Endodermal cell (in vitro differentiated cells): ENCODE data around the gene FLYWCH1. TPM values are rescaled to one million over a fixed set of nuclear protein-coding genes. Genes with fewer than 3 reads are reported as not detected.
A peak's percentile ranks its signal among the peaks of the same experiment; 100 is the strongest.

ENCODE experiments used
- DNase-seq: peaks from one replicate; pipeline ENCODE4 v3.0.0-alpha.2; 2017
- H3K27ac ChIP-seq: 2 replicates; pipeline ENCODE4 v1.5.1; 2013; ENCODE audit warnings: mild to moderate bottlenecking, low read depth, low read length, moderate library complexity
- H3K27me3 ChIP-seq: 2 replicates; pipeline ENCODE4 v1.6.1; 2013; ENCODE audit warnings: mild to moderate bottlenecking, low read length, moderate library complexity; ENCODE audit not compliant: insufficient read depth, control insufficient read depth, poor library complexity, severe bottlenecking
- H3K36me3 ChIP-seq: 2 replicates; pipeline ENCODE4 v1.7.0; 2013; ENCODE audit warnings: mild to moderate bottlenecking, low read length, moderate library complexity; ENCODE audit not compliant: control insufficient read depth, insufficient read depth
- H3K4me1 ChIP-seq: one replicate; pipeline ENCODE4 v1.7.0; 2013; ENCODE audit warnings: low read length; ENCODE audit not compliant: control insufficient read depth, insufficient read depth
- H3K4me3 ChIP-seq: 2 replicates; pipeline ENCODE4 v1.5.1; 2013; ENCODE audit warnings: mild to moderate bottlenecking, low read length, moderate library complexity
- H3K9ac ChIP-seq: 2 replicates; pipeline ENCODE4 v1.6.1; 2013; ENCODE audit warnings: mild to moderate bottlenecking, low read length, moderate library complexity; ENCODE audit not compliant: poor library complexity, severe bottlenecking; ENCODE audit errors: extremely low read depth
- H3K9me3 ChIP-seq: 2 replicates; pipeline ENCODE4 v1.6.1; 2013; ENCODE audit warnings: mild to moderate bottlenecking, low read length, moderate library complexity; ENCODE audit not compliant: control insufficient read depth
- H3K27ac Mint-ChIP-seq: 2 replicates; pipeline ENCODE4 v1.8.0; 2020; ENCODE audit warnings: mixed read lengths
- H3K27me3 Mint-ChIP-seq: 2 replicates; pipeline ENCODE4 v1.8.0; 2021; ENCODE audit warnings: mild to moderate bottlenecking, mixed read lengths; ENCODE audit not compliant: insufficient read depth
- H3K36me3 Mint-ChIP-seq: 2 replicates; pipeline ENCODE4 v1.8.0; 2020; ENCODE audit warnings: low read depth, mixed read lengths
- H3K4me1 Mint-ChIP-seq: 2 replicates; pipeline ENCODE4 v1.8.0; 2020; ENCODE audit warnings: mixed read lengths
- H3K4me3 Mint-ChIP-seq: 2 replicates; pipeline ENCODE4 v1.8.0; 2020; ENCODE audit warnings: mild to moderate bottlenecking, moderate library complexity, mixed read lengths
- H3K9me3 Mint-ChIP-seq: 2 replicates; pipeline ENCODE4 v1.8.0; 2020; ENCODE audit warnings: mild to moderate bottlenecking, mixed read lengths
- WGBS, 2 experiments: methylation state at CpG; one replicate each; pipeline versions ENCODE4 v1.1.5 to v1.1.7; 2013; ENCODE audit warnings: missing lambda C conversion rate in 2 of 2, mixed read lengths in 1 of 2; ENCODE audit not compliant: insufficient coverage in 1 of 2, insufficient read length in 1 of 2; 5-methylcytosine and 5-hydroxymethylcytosine counted together
- total RNA-seq, 2 donors: library from RNA; stranded (reverse); fragmentation: NEBNext Ultra II Directional in 1 of 2; extraction: Animal tissue kit (Norgen Biotek cat#: 25700) in 1 of 2; gene quantifications; 2 replicates in 1 of 2; 3 replicates in 1 of 2; pipeline ENCODE4 v1.2.1, GENCODE V29; 2021
- TF ChIP-seq, protein P1 (sequence below): fragments of 200-600 bp; sonication (generic); conservative IDR thresholded peaks from 2 replicates; pipeline ENCODE4 v1.5.0; 2021; ENCODE audit warnings: antibody characterized with exemption, mild to moderate bottlenecking

The FLYWCH1 gene
- total RNA-seq, 2 donors from 2014 or later = 20.5 to 33.6 TPM

DNA sequence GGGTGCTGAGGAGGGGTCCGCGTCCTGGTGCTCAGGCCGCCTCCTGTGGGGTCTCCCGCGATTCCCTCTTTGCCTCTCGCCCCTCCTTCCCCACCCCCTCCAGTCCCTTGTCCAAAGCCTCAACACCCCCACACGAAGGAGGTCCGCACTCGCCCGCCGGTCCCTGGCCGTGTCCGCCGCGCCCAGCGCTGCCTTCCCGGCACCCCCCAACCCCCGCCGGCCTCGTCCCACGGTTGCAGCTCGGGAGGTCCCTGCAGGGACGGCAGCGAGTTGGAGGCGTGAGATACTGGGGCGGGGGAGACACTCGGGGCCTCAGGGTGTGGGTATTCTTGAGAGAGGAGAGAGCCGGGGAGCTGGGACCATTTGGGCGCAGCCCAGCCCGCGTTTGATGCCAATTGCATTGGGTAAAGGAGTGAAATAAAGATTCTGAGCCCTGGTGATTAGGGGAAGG, 28.2 kb upstream of the FLYWCH1 start:
- no peaks in the 10 kb centered on the region for H3K36me3 Mint-ChIP-seq
- 2 to 7% methylated on average over 7 to 31 of the region's 31 CpGs for WGBS, 2 experiments
- H3K27ac Mint-ChIP-seq = peak overlapping the region; percentile 66
- no peaks in the 10 kb centered on the region for H3K27me3 ChIP-seq
- no peak overlapping the region for H3K27ac ChIP-seq
- H3K9ac ChIP-seq = peak overlapping the region; percentile 47
- TF ChIP-seq, protein P1, sequence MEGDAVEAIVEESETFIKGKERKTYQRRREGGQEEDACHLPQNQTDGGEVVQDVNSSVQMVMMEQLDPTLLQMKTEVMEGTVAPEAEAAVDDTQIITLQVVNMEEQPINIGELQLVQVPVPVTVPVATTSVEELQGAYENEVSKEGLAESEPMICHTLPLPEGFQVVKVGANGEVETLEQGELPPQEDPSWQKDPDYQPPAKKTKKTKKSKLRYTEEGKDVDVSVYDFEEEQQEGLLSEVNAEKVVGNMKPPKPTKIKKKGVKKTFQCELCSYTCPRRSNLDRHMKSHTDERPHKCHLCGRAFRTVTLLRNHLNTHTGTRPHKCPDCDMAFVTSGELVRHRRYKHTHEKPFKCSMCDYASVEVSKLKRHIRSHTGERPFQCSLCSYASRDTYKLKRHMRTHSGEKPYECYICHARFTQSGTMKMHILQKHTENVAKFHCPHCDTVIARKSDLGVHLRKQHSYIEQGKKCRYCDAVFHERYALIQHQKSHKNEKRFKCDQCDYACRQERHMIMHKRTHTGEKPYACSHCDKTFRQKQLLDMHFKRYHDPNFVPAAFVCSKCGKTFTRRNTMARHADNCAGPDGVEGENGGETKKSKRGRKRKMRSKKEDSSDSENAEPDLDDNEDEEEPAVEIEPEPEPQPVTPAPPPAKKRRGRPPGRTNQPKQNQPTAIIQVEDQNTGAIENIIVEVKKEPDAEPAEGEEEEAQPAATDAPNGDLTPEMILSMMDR = peak; percentile 9
- peaks cover 7% of the 10 kb centered on the region for H3K9me3 ChIP-seq
- H3K4me1 Mint-ChIP-seq = peaks cover 6% of the 10 kb centered on the region
- H3K36me3 ChIP-seq = no peaks in the 10 kb centered on the region
- peak overlapping the region; percentile 72 for H3K4me3 Mint-ChIP-seq
- peaks cover 13% of the 10 kb centered on the region for H3K27me3 Mint-ChIP-seq
- peaks cover 10% of the 10 kb centered on the region for H3K9me3 Mint-ChIP-seq
- H3K4me1 ChIP-seq = no peaks in the 10 kb centered on the region
- DNase-seq = no peak
- H3K4me3 ChIP-seq = peak overlapping the region; percentile 91

DNA sequence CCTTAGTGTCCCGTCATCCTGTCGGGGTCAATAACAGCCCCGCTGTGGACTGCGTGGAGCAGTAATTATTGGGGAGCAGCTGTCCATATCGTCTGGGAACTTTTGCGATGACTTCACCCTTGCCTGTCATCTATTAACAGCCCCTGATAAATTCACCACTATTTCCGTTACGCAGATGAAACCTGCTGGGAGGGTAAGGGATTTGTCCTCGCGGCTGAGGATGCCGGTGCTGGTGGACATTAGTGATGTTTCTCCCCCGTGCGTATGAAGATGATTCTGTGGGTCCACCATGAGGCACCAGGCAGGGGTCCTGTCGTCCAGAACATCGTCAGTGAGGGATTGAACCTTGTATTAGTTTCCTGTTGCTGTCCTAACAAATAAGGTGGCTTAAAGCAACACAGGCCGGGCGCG, 27.7 kb upstream of the FLYWCH1 start:
- H3K27ac Mint-ChIP-seq = peak overlapping the region; percentile 66
- peaks cover 10% of the 10 kb centered on the region for H3K9me3 Mint-ChIP-seq
- 80 to 84% methylated on average over 14 to 18 of the region's 18 CpGs for WGBS, 2 experiments
- H3K4me3 Mint-ChIP-seq = peak overlapping the region; percentile 72
- H3K27me3 Mint-ChIP-seq = peaks cover 13% of the 10 kb centered on the region
- H3K36me3 Mint-ChIP-seq = no peaks in the 10 kb centered on the region
- no peak overlapping the region for H3K27ac ChIP-seq
- peaks cover 6% of the 10 kb centered on the region for H3K4me1 Mint-ChIP-seq
- H3K4me1 ChIP-seq = no peaks in the 10 kb centered on the region
- no peak for DNase-seq
- TF ChIP-seq, protein P1 = no peak
- peak overlapping the region; percentile 91 for H3K4me3 ChIP-seq
- H3K27me3 ChIP-seq = no peaks in the 10 kb centered on the region
- peak overlapping the region; percentile 47 for H3K9ac ChIP-seq
- no peaks in the 10 kb centered on the region for H3K36me3 ChIP-seq
- peaks cover 7% of the 10 kb centered on the region for H3K9me3 ChIP-seq

DNA sequence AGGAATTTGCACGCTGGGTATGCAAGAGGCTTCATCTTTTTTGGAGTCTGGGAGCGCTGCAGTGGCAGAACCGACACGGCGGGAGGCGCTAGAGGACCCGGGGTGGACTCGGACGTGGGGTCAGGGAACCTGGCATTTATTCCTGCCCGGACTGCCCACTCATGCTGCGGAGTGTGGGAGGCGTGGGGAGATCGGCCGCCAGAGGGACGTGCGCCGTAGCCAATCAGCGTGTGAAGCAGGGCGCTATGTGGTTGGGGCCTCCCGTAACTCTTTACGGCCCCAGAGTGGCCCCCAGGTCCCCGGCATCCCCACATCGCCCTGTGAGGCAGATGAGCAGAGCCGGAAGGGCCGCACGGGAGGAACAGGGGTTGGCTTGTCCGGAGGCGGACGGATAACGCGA, 17.5 kb upstream of the FLYWCH1 start:
- Histone ChIP-seq H3K4me1 (peaks cover 3% of the 10 kb centered on the region), H3K9me3 (no peaks in the 10 kb centered on the region), H3K36me3 (no peaks in the 10 kb centered on the region), H3K9ac (no peak overlapping the region), H3K4me3 (no peak overlapping the region), H3K27ac (no peak overlapping the region), H3K27me3 (no peaks in the 10 kb centered on the region)
- Mint-ChIP-seq H3K4me3 (no peak overlapping the region), H3K9me3 (no peaks in the 10 kb centered on the region), H3K4me1 (peaks cover 10% of the 10 kb centered on the region), H3K27ac (no peak overlapping the region), H3K27me3 (no peaks in the 10 kb centered on the region), H3K36me3 (peaks cover 4% of the 10 kb centered on the region)
- TF ChIP-seq, protein P1 = peak; percentile 31
- WGBS, 2 experiments = 93 to 95% methylated on average over 18 to 31 of the region's 31 CpGs
- DNase-seq = no peak
